Nephron (organoid): ENCODE measurements around the gene MYO3B.

Source experiments
- H3K27ac Mint-ChIP-seq, 3 experiments: 2 replicates each; pipeline ENCODE4 v1.8.0; 2020; ENCODE audit warnings: mixed read lengths in 3 of 3, mild to moderate bottlenecking in 2 of 3, moderate library complexity in 1 of 3
- H3K27me3 Mint-ChIP-seq: 2 replicates; pipeline ENCODE4 v1.8.0; 2021; ENCODE audit warnings: low read depth, mild to moderate bottlenecking, moderate library complexity, mixed read lengths
- H3K36me3 Mint-ChIP-seq: 2 replicates; pipeline ENCODE4 v1.8.0; 2020; ENCODE audit warnings: low read depth, mixed read lengths
- H3K4me1 Mint-ChIP-seq: 2 replicates; pipeline ENCODE4 v1.8.0; 2020; ENCODE audit warnings: mixed read lengths
- H3K4me3 Mint-ChIP-seq, 3 experiments: 2 replicates each; pipeline ENCODE4 v1.8.0; 2020; ENCODE audit warnings: mild to moderate bottlenecking in 3 of 3, mixed read lengths in 3 of 3, moderate library complexity in 2 of 3
- H3K9me3 Mint-ChIP-seq: 2 replicates; pipeline ENCODE4 v1.8.0; 2020; ENCODE audit warnings: mixed read lengths
- CTCF ChIP-seq, 3 experiments: fragments of 200-600 bp; sonication (generic); IDR thresholded peaks; one replicate each; pipeline ENCODE4 v1.5.0; 2021; ENCODE audit warnings: antibody characterized with exemption in 3 of 3; ENCODE audit not compliant: unreplicated experiment in 3 of 3

The MYO3B gene

DNA sequence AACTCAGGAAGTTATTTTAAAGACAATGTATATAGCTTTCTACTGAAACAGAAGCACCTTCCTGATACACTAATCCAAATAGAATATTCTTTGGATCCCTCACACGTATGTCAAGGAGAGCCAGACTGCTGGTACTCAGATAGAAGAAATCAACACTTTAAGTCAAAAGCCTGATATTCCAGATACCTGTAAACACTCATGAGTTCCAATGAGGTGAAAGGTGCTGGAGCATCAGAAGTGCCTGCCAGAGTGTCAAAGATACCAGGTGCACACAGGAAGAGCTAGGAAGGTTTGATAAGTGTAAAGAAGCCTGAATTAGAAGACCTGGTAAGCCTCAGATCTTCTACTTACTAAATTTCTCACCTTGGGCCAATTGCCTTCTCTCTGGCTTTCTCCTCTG is 310.9 kb downstream of the MYO3B start:
- no peaks in the 10 kb centered on the region for H3K9me3 Mint-ChIP-seq
- peaks cover 8% of the 10 kb centered on the region for H3K4me1 Mint-ChIP-seq

GRCh38 chr2:170492010-170492409 is 314.1 kb downstream of the MYO3B start:
- H3K4me1 Mint-ChIP-seq = peaks cover 4% of the 10 kb centered on the region
- TF ChIP-seq CTCF (IDR thresholded peaks at IDR 0.05; ENCODE audit: unreplicated experiment in 3 of 3) = no peak
- no peak overlapping the region for H3K4me3 Mint-ChIP-seq
- H3K27ac Mint-ChIP-seq = no peak overlapping the region
- H3K9me3 Mint-ChIP-seq = no peaks in the 10 kb centered on the region
- H3K27me3 Mint-ChIP-seq = peaks cover 4% of the 10 kb centered on the region
- H3K36me3 Mint-ChIP-seq = no peaks in the 10 kb centered on the region

More for the DNA sequence above, 310.9 kb downstream of the MYO3B start:
- Mint-ChIP-seq H3K27ac (no peak overlapping the region), H3K27me3 (peaks cover 4% of the 10 kb centered on the region), H3K4me3 (no peak overlapping the region), H3K36me3 (no peaks in the 10 kb centered on the region)
- no peak for TF ChIP-seq CTCF (IDR thresholded peaks at IDR 0.05; ENCODE audit: unreplicated experiment in 3 of 3)

DNA sequence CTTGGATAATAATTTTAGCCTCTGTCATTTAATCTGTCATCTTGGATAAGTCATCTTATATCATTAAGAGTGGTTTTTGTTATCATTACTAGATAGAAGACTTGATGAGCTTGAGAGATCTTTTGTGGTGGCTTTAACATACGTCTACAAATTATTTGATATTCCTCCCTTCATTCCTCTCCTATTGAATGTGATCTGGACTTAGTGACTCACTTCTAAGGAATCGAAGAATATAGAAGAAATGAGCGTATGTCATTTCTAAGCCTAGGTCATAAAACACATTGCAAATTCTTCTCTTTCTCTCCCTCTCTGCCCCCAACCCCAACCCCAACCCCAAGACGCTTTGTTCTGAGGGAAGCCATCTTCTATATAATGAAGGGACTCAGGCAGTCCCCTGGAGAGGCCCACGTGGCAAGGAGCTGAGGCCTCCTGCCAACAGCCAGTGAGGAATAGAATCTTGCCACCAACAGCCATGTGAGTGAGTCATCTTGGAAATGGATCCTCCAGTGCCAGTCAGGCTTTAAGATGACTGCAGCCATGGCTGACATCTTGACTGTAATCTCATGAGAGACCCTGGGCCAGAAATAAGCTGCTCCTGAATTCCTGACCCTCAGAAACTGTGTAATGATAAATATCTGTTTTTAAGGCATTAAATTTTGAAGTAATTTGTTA is 315.6 kb downstream of the MYO3B start:
- H3K9me3 Mint-ChIP-seq = no peaks in the 10 kb centered on the region
- H3K27me3 Mint-ChIP-seq = peaks cover 4% of the 10 kb centered on the region
- TF ChIP-seq CTCF (IDR thresholded peaks at IDR 0.05; ENCODE audit: unreplicated experiment in 3 of 3) = no peak
- H3K36me3 Mint-ChIP-seq = no peaks in the 10 kb centered on the region
- H3K4me1 Mint-ChIP-seq = peaks cover 6% of the 10 kb centered on the region
- H3K27ac Mint-ChIP-seq = no peak overlapping the region
- no peak overlapping the region for H3K4me3 Mint-ChIP-seq

DNA sequence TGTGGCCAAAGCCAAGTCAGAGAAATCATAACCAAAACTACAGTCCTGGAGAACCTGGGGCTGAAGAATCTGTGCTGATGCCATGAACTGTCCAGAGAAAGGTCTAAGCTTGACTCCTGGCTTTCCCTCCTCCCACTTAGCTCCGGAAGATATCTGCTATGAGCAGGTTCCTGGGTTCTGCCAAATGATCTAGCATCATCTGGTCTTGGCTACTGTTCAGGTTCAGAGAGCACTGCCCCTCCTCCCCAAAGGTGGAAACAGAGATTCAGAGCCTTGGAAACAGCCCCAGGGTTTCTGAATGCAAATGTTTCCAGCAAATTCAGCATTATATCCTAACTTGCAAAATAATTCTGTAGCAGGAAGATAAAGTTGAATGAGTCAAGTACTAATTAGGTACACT is 317.9 kb downstream of the MYO3B start:
- Mint-ChIP-seq H3K36me3 (no peaks in the 10 kb centered on the region), H3K4me1 (peaks cover 16% of the 10 kb centered on the region), H3K9me3 (no peaks in the 10 kb centered on the region), H3K4me3 (no peak overlapping the region), H3K27me3 (peaks cover 1% of the 10 kb centered on the region), H3K27ac (no peak overlapping the region)
- no peak for TF ChIP-seq CTCF (IDR thresholded peaks at IDR 0.05; ENCODE audit: unreplicated experiment in 3 of 3)

- H3K27ac Mint-ChIP-seq = no peak overlapping the region
- no peak for TF ChIP-seq CTCF (IDR thresholded peaks at IDR 0.05; ENCODE audit: unreplicated experiment in 3 of 3)
- peaks cover 17% of the 10 kb centered on the region for H3K27me3 Mint-ChIP-seq
- no peaks in the 10 kb centered on the region for H3K9me3 Mint-ChIP-seq
- H3K4me1 Mint-ChIP-seq = peaks cover 42% of the 10 kb centered on the region
- no peak overlapping the region for H3K4me3 Mint-ChIP-seq
- H3K36me3 Mint-ChIP-seq = no peaks in the 10 kb centered on the region
Observed at GRCh38 chr2:170498619-170499018, 320.7 kb downstream of the MYO3B start.

GRCh38 chr2:170500104-170500503 is 322.2 kb downstream of the MYO3B start:
- peaks cover 53% of the 10 kb centered on the region for H3K4me1 Mint-ChIP-seq
- H3K36me3 Mint-ChIP-seq = no peaks in the 10 kb centered on the region
- no peak overlapping the region for H3K4me3 Mint-ChIP-seq
- no peaks in the 10 kb centered on the region for H3K9me3 Mint-ChIP-seq
- TF ChIP-seq CTCF (IDR thresholded peaks at IDR 0.05; ENCODE audit: unreplicated experiment in 3 of 3) = no peak
- H3K27me3 Mint-ChIP-seq = peaks cover 18% of the 10 kb centered on the region
- H3K27ac Mint-ChIP-seq = no peak overlapping the region
